Measurements from ENCODE around the gene ZNF502. TPM values are rescaled to one million over a fixed set of nuclear protein-coding genes. Genes with fewer than 3 reads are reported as not detected.

Gene ZNF502
- total RNA-seq, 1 experiment from 2014 or later = 6.1 TPM

GRCh38 chr3:44771424-44772098, 59.1 kb downstream of the ZNF502 start:
- DNase-seq (ENCODE audit: low read depth) = no peak

- no peak for DNase-seq (ENCODE audit: low read depth)
Measured at GRCh38 chr3:44772099-44772442, 59.6 kb downstream of the ZNF502 start.

Other genes with a start within 250 kb of the ZNF502 start
- 3.7 and 4.1 TPM in 2 replicates for gene ZNF445, start 235.0 kb upstream of the ZNF502 start, total RNA-seq (2014; rRNA removed; shearing (Covaris generic))
- gene ZKSCAN7, start 157.5 kb upstream of the ZNF502 start, total RNA-seq (2014; rRNA removed; shearing (Covaris generic)) = 3.6 and 5.8 TPM in 2 replicates
- 1.1 and 1.2 TPM in 2 replicates for gene ZNF660, start 127.7 kb upstream of the ZNF502 start, total RNA-seq (2014; rRNA removed; shearing (Covaris generic))
- gene ZNF197, start 87.6 kb upstream of the ZNF502 start, total RNA-seq (2014; rRNA removed; shearing (Covaris generic)) = 11.4 and 13.7 TPM in 2 replicates
- gene ZNF35, start 63.9 kb upstream of the ZNF502 start, total RNA-seq (2014; rRNA removed; shearing (Covaris generic)) = 0.49 and 0.84 TPM in 2 replicates
- gene ZNF501, start 17.0 kb downstream of the ZNF502 start, total RNA-seq (2014; rRNA removed; shearing (Covaris generic)) = 4.7 and 6.1 TPM in 2 replicates
- gene KIAA1143, start 49.0 kb downstream of the ZNF502 start, total RNA-seq (2014; rRNA removed; shearing (Covaris generic)) = 29.7 and 32.0 TPM in 2 replicates
- 30.2 and 41.2 TPM in 2 replicates for gene KIF15, start 49.1 kb downstream of the ZNF502 start, total RNA-seq (2014; rRNA removed; shearing (Covaris generic))
- gene TMEM42, start 149.3 kb downstream of the ZNF502 start, total RNA-seq (2014; rRNA removed; shearing (Covaris generic)) = 11.8 and 17.0 TPM in 2 replicates
- under 0.01 TPM in 1 of 2 replicates, not detected in the other for gene TGM4, start 161.9 kb downstream of the ZNF502 start, total RNA-seq (2014; rRNA removed; shearing (Covaris generic))